Islet of Langerhans (tissue), 1 donor: Measurements from ENCODE around the gene ATG9B.

Experiments
- FAIRE-seq: peaks from one replicate; lab custom pipeline; 2011; peaks lifted over from hg19 to GRCh38; lab: Jason Lieb, UNC

Gene ATG9B

GRCh38 chr7:151024435-151025056 is at the start of gene ATG9B:
ATG9B (minus strand) TSS chr7:151024494; CDS start chr7:151024423, 71 bp downstream.
- no peak for FAIRE-seq

GRCh38 chr7:151073990-151074389 is 49.7 kb upstream of the ATG9B start:
- FAIRE-seq, result no peak

GRCh38 chr7:151071032-151071866 is 47.0 kb upstream of the ATG9B start:
- no peak for FAIRE-seq

GRCh38 chr7:151070574-151070960 is 46.3 kb upstream of the ATG9B start:
- no peak for FAIRE-seq

GRCh38 chr7:151069841-151070573 is 45.7 kb upstream of the ATG9B start:
- FAIRE-seq, result no peak

GRCh38 chr7:151068069-151068773 is 43.9 kb upstream of the ATG9B start:
- no peak for FAIRE-seq

GRCh38 chr7:151066273-151066974 is 42.1 kb upstream of the ATG9B start:
- FAIRE-seq, result no peak

GRCh38 chr7:151065516-151065915 is 41.2 kb upstream of the ATG9B start:
- FAIRE-seq, result no peak

- no peak for FAIRE-seq
Measured at GRCh38 chr7:151064993-151065392, 40.7 kb upstream of the ATG9B start.

- no peak for FAIRE-seq
Measured at GRCh38 chr7:151064454-151064853, 40.2 kb upstream of the ATG9B start.

- no peak for FAIRE-seq
Measured at GRCh38 chr7:151063212-151063561, 38.9 kb upstream of the ATG9B start.

- no peak for FAIRE-seq
Measured at GRCh38 chr7:151062399-151063211, 38.3 kb upstream of the ATG9B start.

GRCh38 chr7:151062111-151062398 is 37.8 kb upstream of the ATG9B start:
- no peak for FAIRE-seq

GRCh38 chr7:151061213-151062110 is 37.2 kb upstream of the ATG9B start:
- no peak for FAIRE-seq

- FAIRE-seq, result no peak
Measured at GRCh38 chr7:151060416-151061212, 36.3 kb upstream of the ATG9B start.

- FAIRE-seq, result no peak
Measured at GRCh38 chr7:151060113-151060415, 35.8 kb upstream of the ATG9B start.

- no peak for FAIRE-seq
Measured at GRCh38 chr7:151059367-151060112, 35.2 kb upstream of the ATG9B start, which contains the start of gene SLC4A2. SLC4A2 (plus strand) TSS chr7:151059589; CDS start chr7:151061988, 2,399 bp downstream.

GRCh38 chr7:151058781-151059366 is 34.6 kb upstream of the ATG9B start:
- no peak for FAIRE-seq
